SK-N-MC (cell line): ENCODE results near the gene KLHDC9.

Experiments used
- DNase-seq: peaks from one replicate; pipeline ENCODE4 v3.0.0-alpha.2; 2011; ENCODE audit warnings: low read depth, low spot score
- H3K27ac ChIP-seq: fragments of 200-600 bp; sonication (generic); 2 replicates; pipeline ENCODE4 v1.5.1; 2016; ENCODE audit warnings: mixed run types
- H3K36me3 ChIP-seq: fragments of 200-600 bp; sonication (generic); 2 replicates; pipeline ENCODE4 v1.6.1; 2017; ENCODE audit warnings: antibody characterized with exemption, low read length, mixed read lengths; ENCODE audit not compliant: insufficient read depth
- H3K4me3 ChIP-seq: fragments of 200-600 bp; sonication (generic); 2 replicates; pipeline ENCODE4 v1.5.1; 2016
- H3K9ac ChIP-seq: fragments of 200-600 bp; sonication (generic); 2 replicates; pipeline ENCODE4 v1.8.0; 2017; ENCODE audit warnings: mixed run types, mixed read lengths; ENCODE audit not compliant: insufficient read length
- H3K9me3 ChIP-seq: fragments of 200-600 bp; sonication (generic); 2 replicates; pipeline ENCODE4 v1.6.1; 2017; ENCODE audit warnings: low read depth, mild to moderate bottlenecking, antibody characterized with exemption, low read length, moderate library complexity, mixed read lengths
- EZH2 ChIP-seq: fragments of 200-600 bp; sonication (generic); IDR thresholded peaks from one replicate; pipeline ENCODE4 v1.6.1; 2017; ENCODE audit warnings: antibody characterized with exemption
- FOXP2 ChIP-seq: optimal IDR thresholded peaks from 2 replicates; pipeline ENCODE3; 2011; ENCODE audit warnings: mild to moderate bottlenecking, moderate library complexity; ENCODE audit not compliant: insufficient read depth; ENCODE audit errors: extremely low read length, control extremely low read depth
- POLR2AphosphoS5 ChIP-seq: IDR thresholded peaks from 2 replicates; pipeline ENCODE4 v1.6.1; 2012; ENCODE audit warnings: mild to moderate bottlenecking, low read depth, low read length, borderline replicate concordance

KLHDC9 gene

DNA sequence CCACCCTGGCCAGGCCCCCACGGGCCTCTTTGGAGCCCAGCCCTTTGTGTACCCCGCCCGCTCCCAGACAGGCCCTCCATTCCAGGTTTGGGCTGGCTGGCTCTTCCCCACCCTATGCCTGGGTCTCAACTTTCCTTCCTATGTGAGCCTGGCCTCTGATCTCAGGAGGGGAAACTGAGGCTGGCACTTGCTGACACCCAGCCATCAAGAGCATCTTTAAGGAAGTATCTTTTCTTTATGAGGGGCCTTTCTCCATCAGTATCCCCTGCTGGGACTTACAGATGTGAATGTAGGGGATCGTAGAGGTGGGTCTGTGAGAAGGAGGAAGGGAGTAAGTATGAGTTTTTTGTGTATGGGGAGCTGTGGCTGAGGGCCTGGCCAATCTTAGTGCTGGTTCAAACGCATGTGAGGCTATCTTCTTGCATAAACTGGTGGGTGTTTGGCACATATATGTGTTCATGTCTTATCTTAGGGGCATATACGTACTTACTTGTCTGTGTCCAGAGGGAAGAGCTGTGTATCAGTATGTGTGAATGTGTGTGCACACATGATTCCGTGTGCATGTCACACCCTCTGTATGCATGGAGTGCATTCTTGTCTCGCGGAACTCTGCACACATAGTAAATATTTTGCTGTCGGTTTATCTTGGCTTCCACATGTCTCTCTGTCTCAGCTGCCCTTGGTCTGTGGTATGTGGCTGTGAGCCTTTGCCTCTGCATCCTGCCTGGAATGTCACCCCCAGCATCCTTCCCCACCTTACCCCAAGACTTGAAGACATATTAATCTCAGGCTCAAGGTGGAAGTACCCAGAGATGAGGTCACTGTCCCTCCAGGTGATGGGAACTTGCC lies 14.2 kb upstream of the KLHDC9 start:
- Histone ChIP-seq H3K4me3 (no peak overlapping the region), H3K27ac (no peak overlapping the region), H3K9me3 (no peaks in the 10 kb centered on the region), H3K9ac (no peak overlapping the region), H3K36me3 (no peaks in the 10 kb centered on the region)
- TF ChIP-seq EZH2 (no peak), POLR2AphosphoS5 (no peak), FOXP2 (no peak)
- DNase-seq, result no peak

GRCh38 chr1:161084597-161084988 lies 13.6 kb upstream of the KLHDC9 start:
- no peak overlapping the region for H3K9ac ChIP-seq
- H3K27ac ChIP-seq, result no peak overlapping the region
- DNase-seq, result no peak
- TF ChIP-seq FOXP2, result no peak
- no peak for TF ChIP-seq POLR2AphosphoS5
- no peak for TF ChIP-seq EZH2
- no peaks in the 10 kb centered on the region for H3K36me3 ChIP-seq
- no peaks in the 10 kb centered on the region for H3K9me3 ChIP-seq
- H3K4me3 ChIP-seq, result no peak overlapping the region

GRCh38 chr1:161085165-161085564 lies 13.0 kb upstream of the KLHDC9 start:
- Histone ChIP-seq H3K9ac (no peak overlapping the region), H3K36me3 (no peaks in the 10 kb centered on the region), H3K9me3 (no peaks in the 10 kb centered on the region), H3K27ac (no peak overlapping the region), H3K4me3 (no peak overlapping the region)
- no peak for TF ChIP-seq POLR2AphosphoS5
- no peak for TF ChIP-seq EZH2
- no peak for TF ChIP-seq FOXP2
- DNase-seq, result no peak

GRCh38 chr1:161086457-161086856 lies 11.7 kb upstream of the KLHDC9 start:
- DNase-seq, result no peak
- Histone ChIP-seq H3K36me3 (no peaks in the 10 kb centered on the region), H3K9me3 (no peaks in the 10 kb centered on the region), H3K27ac (no peak overlapping the region), H3K9ac (no peak overlapping the region), H3K4me3 (no peak overlapping the region)
- TF ChIP-seq EZH2 (no peak), POLR2AphosphoS5 (no peak), FOXP2 (no peak)

GRCh38 chr1:161088587-161089110 lies 9.5 kb upstream of the KLHDC9 start:
- DNase-seq, result no peak
- H3K27ac ChIP-seq, result no peak overlapping the region
- H3K9ac ChIP-seq, result no peak overlapping the region
- H3K4me3 ChIP-seq, result no peak overlapping the region
- TF ChIP-seq FOXP2 (no peak), POLR2AphosphoS5 (no peak), EZH2 (no peak)
- no peaks in the 10 kb centered on the region for H3K9me3 ChIP-seq
- H3K36me3 ChIP-seq, result no peaks in the 10 kb centered on the region

DNA sequence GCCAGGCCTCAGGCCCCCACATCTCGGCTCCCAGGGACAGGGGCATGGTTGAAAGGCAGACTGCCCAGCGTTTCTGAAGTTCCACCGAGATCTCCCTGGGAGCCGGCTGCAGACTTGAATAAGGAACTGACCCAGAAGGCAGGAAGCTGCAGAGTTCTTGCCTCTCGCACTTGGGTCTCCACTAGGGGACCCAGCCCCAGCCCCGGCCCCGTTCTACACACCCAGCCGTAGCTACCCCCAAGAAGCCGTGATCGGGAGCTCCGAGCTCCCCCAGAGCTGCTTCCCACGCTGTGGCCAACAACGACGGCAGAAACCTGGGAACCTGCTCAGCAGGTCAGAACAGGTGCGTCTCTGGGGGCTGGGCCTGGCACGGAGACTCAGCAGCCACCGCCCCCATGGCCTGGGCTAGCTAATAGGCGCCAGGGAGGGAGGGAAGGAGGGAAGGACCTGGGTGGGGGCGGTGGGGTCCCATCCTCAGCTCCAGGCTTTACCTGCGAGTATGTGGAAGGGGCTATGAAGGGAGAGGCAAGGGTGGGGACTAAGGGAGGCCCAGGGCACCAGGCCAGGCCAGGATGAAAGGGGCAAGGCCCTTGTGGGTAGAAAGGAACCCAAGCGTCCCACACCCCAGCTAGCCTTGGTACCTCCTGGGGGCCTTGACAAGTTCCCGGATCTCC lies 8.8 kb upstream of the KLHDC9 start, which contains the start of gene NECTIN4:
Gene NECTIN4 (minus strand): TSS at position 308 of the 674 bp plus-strand sequence. CDS start 262 bp downstream, at position 46.
- DNase-seq, result no peak

DNA sequence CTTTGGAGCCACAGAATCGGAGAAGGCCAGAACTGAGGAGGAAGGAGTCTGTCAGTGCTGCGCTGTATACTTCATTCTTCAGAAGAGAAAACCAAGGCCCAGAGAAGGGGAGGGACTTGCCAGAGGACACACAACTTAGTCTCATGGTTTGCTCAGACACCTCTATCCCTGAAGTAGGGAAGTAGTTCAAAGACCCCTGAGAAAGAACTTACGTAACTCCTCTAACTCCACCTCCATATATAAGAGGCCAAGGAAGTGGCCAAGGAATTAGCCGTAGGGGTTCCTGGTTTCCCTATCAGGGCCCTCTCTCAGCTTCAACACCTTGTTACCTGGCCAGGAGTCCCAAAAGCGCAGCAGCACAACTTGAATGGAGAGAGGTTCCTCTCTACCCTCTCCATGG lies 8.2 kb upstream of the KLHDC9 start:
- TF ChIP-seq FOXP2 (no peak), POLR2AphosphoS5 (no peak), EZH2 (no peak)
- no peak overlapping the region for H3K9ac ChIP-seq
- no peak overlapping the region for H3K27ac ChIP-seq

More for the DNA sequence above, 8.8 kb upstream of the KLHDC9 start, which contains the start of gene NECTIN4:
- Histone ChIP-seq H3K9ac (no peak within 1 kb of the TSS), H3K36me3 (no peaks in the 10 kb centered on the region), H3K4me3 (no peak within 1 kb of the TSS), H3K27ac (no peak within 1 kb of the TSS), H3K9me3 (no peaks in the 10 kb centered on the region)
- TF ChIP-seq EZH2 (no peak), FOXP2 (no peak), POLR2AphosphoS5 (no peak)

DNA sequence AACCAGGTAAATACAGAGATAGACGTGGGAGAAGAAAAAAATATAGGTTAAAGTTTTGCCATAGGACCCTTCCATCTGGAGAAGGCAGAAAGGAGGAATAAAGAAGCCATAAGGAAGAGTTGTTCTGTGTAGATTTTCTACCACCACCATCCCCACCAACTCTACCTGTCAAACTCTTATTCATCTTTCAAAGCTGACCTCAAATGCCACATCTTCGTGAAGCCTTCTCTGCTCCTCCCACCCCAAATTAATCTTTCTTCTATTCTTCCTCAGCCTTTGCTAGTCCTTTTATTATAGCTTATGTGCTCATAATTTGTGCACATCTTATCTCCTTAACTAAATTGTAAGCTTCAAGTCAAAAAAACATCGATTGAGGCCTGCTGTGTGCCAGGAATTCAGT lies 7.5 kb upstream of the KLHDC9 start:
- no peaks in the 10 kb centered on the region for H3K9me3 ChIP-seq
- TF ChIP-seq EZH2 (no peak), POLR2AphosphoS5 (no peak), FOXP2 (no peak)
- no peak overlapping the region for H3K4me3 ChIP-seq
- DNase-seq, result no peak
- H3K9ac ChIP-seq, result no peak overlapping the region
- no peak overlapping the region for H3K27ac ChIP-seq
- H3K36me3 ChIP-seq, result no peaks in the 10 kb centered on the region

More for the DNA sequence above, 8.2 kb upstream of the KLHDC9 start:
- no peaks in the 10 kb centered on the region for H3K36me3 ChIP-seq
- H3K4me3 ChIP-seq, result no peak overlapping the region
- H3K9me3 ChIP-seq, result no peaks in the 10 kb centered on the region
- DNase-seq, result no peak

GRCh38 chr1:161091093-161091492 lies 7.1 kb upstream of the KLHDC9 start:
- no peak for TF ChIP-seq FOXP2
- no peak for TF ChIP-seq EZH2
- TF ChIP-seq POLR2AphosphoS5, result no peak
- no peak for DNase-seq
- Histone ChIP-seq H3K36me3 (no peaks in the 10 kb centered on the region), H3K27ac (no peak overlapping the region), H3K9ac (no peak overlapping the region), H3K4me3 (no peak overlapping the region), H3K9me3 (no peaks in the 10 kb centered on the region)
